ENCODE results near the gene SLCO2B1.
A peak's percentile ranks its signal among the peaks of the same experiment; 100 is the strongest.

SLCO2B1 gene

GRCh38 chr11:75167617-75168016, 16.7 kb downstream of the SLCO2B1 start:
- no peaks in the 10 kb centered on the region for H3K9me3 Mint-ChIP-seq
- H3K27me3 Mint-ChIP-seq, result peaks cover 6% of the 10 kb centered on the region
- H3K4me1 Mint-ChIP-seq, result no peaks in the 10 kb centered on the region
- DNase-seq (no peak), ATAC-seq (no peak)
- H3K4me3 Mint-ChIP-seq, result no peak overlapping the region
- H3K27ac Mint-ChIP-seq, result peak overlapping the region in 1 of 2 donors; percentile 11

- no peak for DNase-seq
- H3K4me1 Mint-ChIP-seq, result peaks cover 3% of the 10 kb centered on the region
- H3K9me3 Mint-ChIP-seq, result no peaks in the 10 kb centered on the region
- ATAC-seq, result no peak
- H3K27me3 Mint-ChIP-seq, result peaks cover 1% of the 10 kb centered on the region
- no peak overlapping the region for H3K27ac Mint-ChIP-seq
- no peak overlapping the region for H3K4me3 Mint-ChIP-seq
Observed at GRCh38 chr11:75169101-75169885, 18.4 kb downstream of the SLCO2B1 start.

- Mint-ChIP-seq H3K4me1 (peaks cover 17% of the 10 kb centered on the region), H3K9me3 (no peaks in the 10 kb centered on the region), H3K4me3 (no peak overlapping the region), H3K27ac (no peak overlapping the region), H3K27me3 (no peaks in the 10 kb centered on the region)
- no peak for ATAC-seq
- DNase-seq, result no peak
Observed at GRCh38 chr11:75170516-75171201, 19.8 kb downstream of the SLCO2B1 start.

GRCh38 chr11:75173336-75173735, 22.4 kb downstream of the SLCO2B1 start:
- Mint-ChIP-seq H3K4me1 (peaks cover 19% of the 10 kb centered on the region), H3K27me3 (no peaks in the 10 kb centered on the region), H3K27ac (no peak overlapping the region), H3K4me3 (no peak overlapping the region), H3K9me3 (no peaks in the 10 kb centered on the region)
- DNase-seq (no peak), ATAC-seq (no peak)

GRCh38 chr11:75174781-75175370, 24.0 kb downstream of the SLCO2B1 start:
- peak in 1 of 2 donors; percentile 15 for DNase-seq

GRCh38 chr11:75182664-75183063, 31.8 kb downstream of the SLCO2B1 start:
- H3K9me3 Mint-ChIP-seq, result no peaks in the 10 kb centered on the region

More at GRCh38 chr11:75174781-75175370, 24.0 kb downstream of the SLCO2B1 start:
- H3K4me1 Mint-ChIP-seq, result peaks cover 19% of the 10 kb centered on the region
- no peaks in the 10 kb centered on the region for H3K27me3 Mint-ChIP-seq
- H3K4me3 Mint-ChIP-seq, result peak overlapping the region in 1 of 2 donors; percentile 31
- H3K27ac Mint-ChIP-seq, result peak overlapping the region in 1 of 2 donors; percentile 84
- H3K9me3 Mint-ChIP-seq, result no peaks in the 10 kb centered on the region
- ATAC-seq, result peak; percentile 86

GRCh38 chr11:75184051-75184450, 33.1 kb downstream of the SLCO2B1 start:
- Mint-ChIP-seq H3K9me3 (no peaks in the 10 kb centered on the region), H3K27ac (no peak overlapping the region), H3K4me3 (no peak overlapping the region), H3K4me1 (no peaks in the 10 kb centered on the region), H3K27me3 (peaks cover 31% of the 10 kb centered on the region)
- no peak for DNase-seq
- ATAC-seq, result no peak

More at GRCh38 chr11:75182664-75183063, 31.8 kb downstream of the SLCO2B1 start:
- H3K4me3 Mint-ChIP-seq, result no peak overlapping the region
- no peaks in the 10 kb centered on the region for H3K4me1 Mint-ChIP-seq
- ATAC-seq (no peak), DNase-seq (no peak)
- H3K27ac Mint-ChIP-seq, result no peak overlapping the region
- peaks cover 31% of the 10 kb centered on the region for H3K27me3 Mint-ChIP-seq

GRCh38 chr11:75184757-75185425, 34.0 kb downstream of the SLCO2B1 start:
- H3K9me3 Mint-ChIP-seq, result no peaks in the 10 kb centered on the region
- DNase-seq (no peak), ATAC-seq (no peak)
- H3K4me3 Mint-ChIP-seq, result no peak overlapping the region
- no peak overlapping the region for H3K27ac Mint-ChIP-seq
- peaks cover 31% of the 10 kb centered on the region for H3K27me3 Mint-ChIP-seq
- H3K4me1 Mint-ChIP-seq, result no peaks in the 10 kb centered on the region

GRCh38 chr11:75185866-75186265, 35.0 kb downstream of the SLCO2B1 start:
- H3K27me3 Mint-ChIP-seq, result peaks cover 27% of the 10 kb centered on the region
- no peak overlapping the region for H3K4me3 Mint-ChIP-seq
- H3K27ac Mint-ChIP-seq, result no peak overlapping the region

GRCh38 chr11:75186999-75187398, 36.1 kb downstream of the SLCO2B1 start:
- no peaks in the 10 kb centered on the region for H3K9me3 Mint-ChIP-seq
- ATAC-seq (no peak), DNase-seq (no peak)
- no peak overlapping the region for H3K27ac Mint-ChIP-seq
- H3K4me1 Mint-ChIP-seq, result no peaks in the 10 kb centered on the region
- no peak overlapping the region for H3K4me3 Mint-ChIP-seq
- peaks cover 16% of the 10 kb centered on the region for H3K27me3 Mint-ChIP-seq

More at GRCh38 chr11:75185866-75186265, 35.0 kb downstream of the SLCO2B1 start:
- H3K9me3 Mint-ChIP-seq, result no peaks in the 10 kb centered on the region
- DNase-seq (no peak), ATAC-seq (no peak)
- no peaks in the 10 kb centered on the region for H3K4me1 Mint-ChIP-seq

- no peaks in the 10 kb centered on the region for H3K4me1 Mint-ChIP-seq
- no peak for DNase-seq
- H3K27ac Mint-ChIP-seq, result no peak overlapping the region
- H3K9me3 Mint-ChIP-seq, result no peaks in the 10 kb centered on the region
- ATAC-seq, result no peak
- H3K27me3 Mint-ChIP-seq, result peaks cover 11% of the 10 kb centered on the region
- no peak overlapping the region for H3K4me3 Mint-ChIP-seq
Observed at GRCh38 chr11:75188671-75189070, 37.8 kb downstream of the SLCO2B1 start.

GRCh38 chr11:75189108-75189507, 38.2 kb downstream of the SLCO2B1 start:
- H3K4me1 Mint-ChIP-seq, result no peaks in the 10 kb centered on the region
- no peak overlapping the region for H3K4me3 Mint-ChIP-seq
- H3K27me3 Mint-ChIP-seq, result peaks cover 9% of the 10 kb centered on the region
- DNase-seq (no peak), ATAC-seq (no peak)
- no peaks in the 10 kb centered on the region for H3K9me3 Mint-ChIP-seq
- H3K27ac Mint-ChIP-seq, result no peak overlapping the region

- Mint-ChIP-seq H3K4me1 (no peaks in the 10 kb centered on the region), H3K27ac (no peak overlapping the region), H3K4me3 (no peak overlapping the region), H3K27me3 (peaks cover 1% of the 10 kb centered on the region), H3K9me3 (no peaks in the 10 kb centered on the region)
- DNase-seq (no peak), ATAC-seq (no peak)
Observed at GRCh38 chr11:75189911-75190310, 39.0 kb downstream of the SLCO2B1 start.

GRCh38 chr11:75190652-75191329, 39.9 kb downstream of the SLCO2B1 start:
- no peak for ATAC-seq
- Mint-ChIP-seq H3K9me3 (no peaks in the 10 kb centered on the region), H3K4me1 (no peaks in the 10 kb centered on the region), H3K27ac (no peak overlapping the region), H3K27me3 (no peaks in the 10 kb centered on the region), H3K4me3 (no peak overlapping the region)
- no peak for DNase-seq

GRCh38 chr11:75191330-75191717, 40.4 kb downstream of the SLCO2B1 start:
- no peaks in the 10 kb centered on the region for H3K4me1 Mint-ChIP-seq
- ATAC-seq (no peak), DNase-seq (no peak)
- H3K27ac Mint-ChIP-seq, result no peak overlapping the region
- no peak overlapping the region for H3K4me3 Mint-ChIP-seq
- H3K9me3 Mint-ChIP-seq, result no peaks in the 10 kb centered on the region
- no peaks in the 10 kb centered on the region for H3K27me3 Mint-ChIP-seq

Measured in stimulated activated naive CD8-positive, alpha-beta T cell treated with anti-CD3 and anti-CD28 coated beads, Interleukin-15, amount 100 ng/mL, for 72 hours (primary cell).